KMS-11 (cell line): ENCODE measurements around the gene ANKRD44.

Source experiments
- H2AFZ ChIP-seq: fragments of 200-600 bp; sonication (generic); 2 replicates; pipeline ENCODE4 v1.6.1; 2016; ENCODE audit warnings: antibody characterized with exemption, mixed run types, low read depth
- H3K27ac ChIP-seq: fragments of 200-600 bp; sonication (generic); 2 replicates; pipeline ENCODE4 v1.6.1; 2016; ENCODE audit warnings: mild to moderate bottlenecking, mixed run types
- H3K27me3 ChIP-seq: fragments of 200-600 bp; sonication (generic); 2 replicates; pipeline ENCODE4 v1.6.1; 2017; ENCODE audit warnings: mild to moderate bottlenecking, low read depth, mixed run types, moderate library complexity; ENCODE audit not compliant: insufficient read depth
- H3K36me3 ChIP-seq: fragments of 200-600 bp; sonication (generic); 2 replicates; pipeline ENCODE4 v1.6.1; 2017; ENCODE audit warnings: mild to moderate bottlenecking, mixed run types; ENCODE audit not compliant: insufficient read depth
- H3K4me1 ChIP-seq: fragments of 200-600 bp; sonication (generic); 2 replicates; pipeline ENCODE4 v1.6.1; 2016; ENCODE audit warnings: mild to moderate bottlenecking, low read depth, mixed run types; ENCODE audit not compliant: poor library complexity, severe bottlenecking
- H3K4me2 ChIP-seq: fragments of 200-600 bp; sonication (generic); 2 replicates; pipeline ENCODE4 v1.7.0; 2016; ENCODE audit warnings: mild to moderate bottlenecking, mixed run types
- H3K4me3 ChIP-seq: fragments of 200-600 bp; sonication (generic); IDR thresholded peaks from 2 replicates; pipeline ENCODE4 v1.6.1; 2017; ENCODE audit warnings: low read depth, low read length, mixed read lengths; ENCODE audit not compliant: insufficient read depth
- H3K79me2 ChIP-seq: fragments of 200-600 bp; sonication (generic); 2 replicates; pipeline ENCODE4 v1.6.1; 2016; ENCODE audit warnings: low read depth, mixed run types; ENCODE audit not compliant: insufficient read depth
- H3K9ac ChIP-seq: fragments of 200-600 bp; sonication (generic); 2 replicates; pipeline ENCODE4 v1.6.1; 2016; ENCODE audit warnings: mild to moderate bottlenecking, mixed run types
- H4K20me1 ChIP-seq: fragments of 200-600 bp; sonication (generic); 2 replicates; pipeline ENCODE4 v1.6.1; 2016; ENCODE audit warnings: mild to moderate bottlenecking, mixed run types; ENCODE audit not compliant: insufficient read depth
- TF ChIP-seq, protein P1 (sequence below): fragments of 200-600 bp; sonication (generic); conservative IDR thresholded peaks from 2 replicates; pipeline ENCODE4 v1.6.1; 2017; ENCODE audit warnings: low read depth, mild to moderate bottlenecking, antibody characterized with exemption, low read length, moderate library complexity, mixed read lengths

Gene ANKRD44

DNA sequence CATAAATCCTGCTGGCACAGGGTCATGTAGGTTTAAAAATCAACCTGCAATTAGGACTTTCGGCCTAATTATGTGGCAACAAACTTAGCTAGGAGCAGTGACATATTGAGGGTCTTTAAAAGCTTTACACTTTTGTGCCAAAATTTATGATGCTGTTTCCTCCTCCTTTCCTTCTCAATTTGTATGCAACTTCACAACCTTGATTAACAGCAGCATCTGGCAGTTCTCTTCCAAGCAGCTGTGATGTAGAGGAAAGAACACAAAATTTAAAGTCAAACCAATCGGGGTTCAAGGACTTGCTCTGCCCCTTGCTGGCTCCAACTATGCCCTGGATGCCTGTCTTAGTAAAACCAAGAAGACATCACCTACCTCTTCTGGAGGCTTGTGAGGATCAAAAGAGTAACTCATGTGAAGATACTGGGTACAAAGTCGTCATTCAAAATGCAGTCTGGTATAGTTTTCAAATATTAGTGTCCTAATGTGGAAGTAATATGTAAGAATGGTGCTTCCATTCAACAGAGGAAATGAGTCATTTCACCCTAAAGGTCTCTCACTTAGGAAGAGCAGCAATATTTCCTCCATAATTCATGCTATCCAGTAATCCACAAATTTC, 94.7 kb downstream of the ANKRD44 start:
- Histone ChIP-seq H4K20me1 (no peaks in the 10 kb centered on the region), H3K4me1 (peaks cover 32% of the 10 kb centered on the region), H3K4me3 (no peak overlapping the region), H3K79me2 (no peaks in the 10 kb centered on the region), H3K36me3 (no peaks in the 10 kb centered on the region), H2AFZ (no peak overlapping the region), H3K4me2 (peak overlapping the region; percentile 64; the same call in 1 of the 2 replicates), H3K27me3 (no peaks in the 10 kb centered on the region), H3K9ac (no peak overlapping the region), H3K27ac (peak overlapping the region; percentile 19; the same call in 1 of the 2 replicates)
- TF ChIP-seq, protein P1, sequence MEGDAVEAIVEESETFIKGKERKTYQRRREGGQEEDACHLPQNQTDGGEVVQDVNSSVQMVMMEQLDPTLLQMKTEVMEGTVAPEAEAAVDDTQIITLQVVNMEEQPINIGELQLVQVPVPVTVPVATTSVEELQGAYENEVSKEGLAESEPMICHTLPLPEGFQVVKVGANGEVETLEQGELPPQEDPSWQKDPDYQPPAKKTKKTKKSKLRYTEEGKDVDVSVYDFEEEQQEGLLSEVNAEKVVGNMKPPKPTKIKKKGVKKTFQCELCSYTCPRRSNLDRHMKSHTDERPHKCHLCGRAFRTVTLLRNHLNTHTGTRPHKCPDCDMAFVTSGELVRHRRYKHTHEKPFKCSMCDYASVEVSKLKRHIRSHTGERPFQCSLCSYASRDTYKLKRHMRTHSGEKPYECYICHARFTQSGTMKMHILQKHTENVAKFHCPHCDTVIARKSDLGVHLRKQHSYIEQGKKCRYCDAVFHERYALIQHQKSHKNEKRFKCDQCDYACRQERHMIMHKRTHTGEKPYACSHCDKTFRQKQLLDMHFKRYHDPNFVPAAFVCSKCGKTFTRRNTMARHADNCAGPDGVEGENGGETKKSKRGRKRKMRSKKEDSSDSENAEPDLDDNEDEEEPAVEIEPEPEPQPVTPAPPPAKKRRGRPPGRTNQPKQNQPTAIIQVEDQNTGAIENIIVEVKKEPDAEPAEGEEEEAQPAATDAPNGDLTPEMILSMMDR = no peak

- Histone ChIP-seq H3K36me3 (no peaks in the 10 kb centered on the region), H3K9ac (no peak overlapping the region), H3K27me3 (no peaks in the 10 kb centered on the region), H3K4me2 (no peak overlapping the region), H3K4me3 (no peak overlapping the region), H2AFZ (no peak overlapping the region), H3K4me1 (peaks cover 23% of the 10 kb centered on the region), H3K79me2 (no peaks in the 10 kb centered on the region), H4K20me1 (no peaks in the 10 kb centered on the region), H3K27ac (no peak overlapping the region)
- TF ChIP-seq, protein P1 = no peak
These were observed 98.0 kb downstream of the ANKRD44 start for GRCh38 chr2:197212344-197213262.

- no peak overlapping the region for H3K4me3 ChIP-seq
- H3K27me3 ChIP-seq = no peaks in the 10 kb centered on the region
- no peak overlapping the region for H3K27ac ChIP-seq
- H2AFZ ChIP-seq = no peak overlapping the region
- no peak overlapping the region for H3K4me2 ChIP-seq
- peaks cover 16% of the 10 kb centered on the region for H3K4me1 ChIP-seq
- no peaks in the 10 kb centered on the region for H3K36me3 ChIP-seq
- no peaks in the 10 kb centered on the region for H4K20me1 ChIP-seq
- H3K79me2 ChIP-seq = no peaks in the 10 kb centered on the region
- H3K9ac ChIP-seq = no peak overlapping the region
- TF ChIP-seq, protein P1 = no peak
These were observed 98.7 kb downstream of the ANKRD44 start for GRCh38 chr2:197211881-197212342.

DNA sequence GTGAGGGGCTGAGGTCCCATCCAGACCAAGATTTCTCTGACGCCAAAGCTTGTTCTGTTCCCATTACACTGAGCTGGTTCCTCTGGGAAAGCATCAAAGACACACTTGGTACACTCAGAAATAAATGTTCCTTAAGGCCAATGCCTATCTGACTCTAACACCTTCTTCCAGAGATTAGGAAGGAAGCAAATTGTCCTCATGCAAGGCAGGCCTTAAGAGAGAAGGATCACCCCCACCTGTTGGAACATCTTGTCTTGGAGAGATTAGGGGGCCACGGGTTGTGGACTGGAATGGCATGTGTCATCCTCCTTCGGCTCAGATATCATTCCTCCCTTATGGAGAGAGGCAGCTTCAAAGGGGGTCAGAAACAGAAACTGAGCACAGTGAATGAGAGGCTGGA, 100.2 kb downstream of the ANKRD44 start:
- Histone ChIP-seq H3K9ac (no peak overlapping the region), H3K4me2 (no peak overlapping the region), H3K4me1 (peaks cover 1% of the 10 kb centered on the region), H3K36me3 (no peaks in the 10 kb centered on the region), H3K27me3 (no peaks in the 10 kb centered on the region), H4K20me1 (no peaks in the 10 kb centered on the region), H3K27ac (no peak overlapping the region), H2AFZ (no peak overlapping the region), H3K79me2 (no peaks in the 10 kb centered on the region), H3K4me3 (no peak overlapping the region)
- TF ChIP-seq, protein P1 = no peak
